PFSK-1 (cell line): ENCODE data around the gene CCNI.

Experiments used
- POLR2AphosphoS5 ChIP-seq: IDR thresholded peaks from 2 replicates; pipeline ENCODE4 v1.6.1; 2012; ENCODE audit warnings: low read depth, mild to moderate bottlenecking, control low read depth, low read length, moderate library complexity
- SIN3A ChIP-seq: IDR thresholded peaks from 2 replicates; pipeline ENCODE4 v1.6.1; 2012; ENCODE audit warnings: mild to moderate bottlenecking, low read length, moderate library complexity, borderline replicate concordance; ENCODE audit not compliant: insufficient read depth

- TF ChIP-seq POLR2AphosphoS5 (no peak), SIN3A (no peak)
Measured at GRCh38 chr4:77037736-77038135, 38.1 kb downstream of the CCNI start.
